IMR-90 (cell line): ENCODE results near the gene DOCK2. TPM values are rescaled to one million over a fixed set of nuclear protein-coding genes. Genes with fewer than 3 reads are reported as not detected.
"Not testable (repeated sequence)": the region's sequence is repeated elsewhere in the genome, so short reads cannot be mapped to it uniquely, and the experiment has no call there.

ENCODE experiments used
- ATAC-seq: fragments of 200-7000 bp; cut with Tn5 transposase; 2 replicates; pipeline ENCODE4 v1.9.1; 2020; ENCODE audit warnings: low read depth, mild to moderate bottlenecking, moderate library complexity
- BruUV-seq: library from RNA; stranded (reverse); fragments of 400-500 nt; replicated peaks from 2 replicates; lab custom pipeline; 2021; lab: Mats Ljungman, UMichigan
- CTCF ChIA-PET: fragments of 300-600 bp; formaldehyde crosslinking; extraction: SDS; loops from one replicate; lab custom pipeline; 2021; ENCODE audit warnings: antibody characterized with exemption; lab: Yijun Ruan, JAX
- POLR2A ChIA-PET: fragments of 300-600 bp; sonication (Branson Sonifier 250); formaldehyde crosslinking; loops from one replicate; lab custom pipeline; 2022; ENCODE audit warnings: antibody characterized with exemption; ENCODE audit not compliant: unreplicated experiment; lab: Charles Lee
- DNase-seq: peaks from one replicate; pipeline ENCODE4 v3.0.0; 2013
- H2AFZ ChIP-seq: replicated peaks from 2 replicates; pipeline ENCODE3; 2013; ENCODE audit warnings: low read length, mild to moderate bottlenecking; ENCODE audit not compliant: poor library complexity
- H2AK5ac ChIP-seq: 2 replicates; pipeline ENCODE4 v1.6.1; 2013; ENCODE audit warnings: low read depth, low read length, inconsistent platforms
- H2AK9ac ChIP-seq: replicated peaks from 2 replicates; pipeline ENCODE3; 2013; ENCODE audit warnings: mild to moderate bottlenecking, low read depth, low read length, moderate library complexity; ENCODE audit not compliant: poor library complexity
- H2BK120ac ChIP-seq: 2 replicates; pipeline ENCODE4 v1.6.1; 2013; ENCODE audit warnings: low read depth, low read length, inconsistent platforms
- H2BK15ac ChIP-seq: 3 replicates; pipeline ENCODE4 v1.6.1; 2013; ENCODE audit warnings: low read depth, low read length, inconsistent platforms
- H2BK20ac ChIP-seq: 2 replicates; pipeline ENCODE4 v1.6.1; 2013; ENCODE audit warnings: low read depth, mild to moderate bottlenecking, inconsistent platforms, low read length, moderate library complexity
- H2BK5ac ChIP-seq: 2 replicates; pipeline ENCODE4 v1.6.1; 2013; ENCODE audit warnings: mild to moderate bottlenecking, low read depth, low read length, inconsistent platforms; ENCODE audit not compliant: poor library complexity, severe bottlenecking
- H3K14ac ChIP-seq: replicated peaks from 2 replicates; pipeline ENCODE4 v1.6.1; 2013; ENCODE audit warnings: low read depth, low read length, inconsistent platforms
- H3K18ac ChIP-seq: 2 replicates; pipeline ENCODE4 v1.6.1; 2013; ENCODE audit warnings: low read depth, low read length, control low read depth
- H3K23ac ChIP-seq: 2 replicates; pipeline ENCODE4 v1.6.1; 2013; ENCODE audit warnings: low read depth, low read length, inconsistent platforms
- H3K27ac ChIP-seq: 2 replicates; pipeline ENCODE4 v1.5.1; 2013; ENCODE audit warnings: mild to moderate bottlenecking, control low read depth, low read length; ENCODE audit not compliant: insufficient read depth
- H3K27me3 ChIP-seq: 2 replicates; pipeline ENCODE4 v1.6.1; 2013; ENCODE audit warnings: low read length; ENCODE audit not compliant: control insufficient read depth, insufficient read depth
- H3K36me3 ChIP-seq: 2 replicates; pipeline ENCODE4 v1.6.1; 2013; ENCODE audit warnings: low read length, mixed read lengths; ENCODE audit not compliant: control insufficient read depth, insufficient read depth
- H3K4ac ChIP-seq: 2 replicates; pipeline ENCODE4 v1.6.1; 2013; ENCODE audit warnings: low read depth, low read length, inconsistent platforms
- H3K4me1 ChIP-seq: 2 replicates; pipeline ENCODE4 v1.6.1; 2013; ENCODE audit warnings: low read length, mixed read lengths; ENCODE audit not compliant: control insufficient read depth, insufficient read depth
- H3K4me2 ChIP-seq: 2 replicates; pipeline ENCODE4 v1.6.1; 2013; ENCODE audit warnings: low read depth, mild to moderate bottlenecking, control low read depth, low read length, moderate library complexity
- H3K4me3 ChIP-seq: 2 replicates; pipeline ENCODE4 v1.5.1; 2013; ENCODE audit warnings: low read depth, mild to moderate bottlenecking, control low read depth, low read length, moderate library complexity; ENCODE audit not compliant: insufficient read depth
- H3K56ac ChIP-seq: 2 replicates; pipeline ENCODE4 v1.6.1; 2013; ENCODE audit warnings: low read length, inconsistent platforms; ENCODE audit not compliant: insufficient read depth; ENCODE audit errors: extremely low read depth
- H3K79me1 ChIP-seq, 2 experiments: 2 replicates each; pipeline ENCODE4 v1.6.1; 2013; ENCODE audit warnings: low read length in 2 of 2, inconsistent platforms in 1 of 2, low read depth in 1 of 2
- H3K9ac ChIP-seq: 2 replicates; pipeline ENCODE4 v1.6.1; 2013; ENCODE audit warnings: low read depth, low read length, control low read depth
- H3K9me1 ChIP-seq: 2 replicates; pipeline ENCODE4 v1.6.1; 2013; ENCODE audit warnings: low read length, inconsistent platforms; ENCODE audit not compliant: insufficient read depth
- H3K9me3 ChIP-seq: 2 replicates; pipeline ENCODE4 v1.6.1; 2013; ENCODE audit warnings: low read length; ENCODE audit not compliant: control insufficient read depth, insufficient read depth
- H4K20me1 ChIP-seq: 2 replicates; pipeline ENCODE4 v1.6.1; 2013; ENCODE audit warnings: low read length, inconsistent platforms; ENCODE audit not compliant: insufficient read depth
- H4K5ac ChIP-seq: 2 replicates; pipeline ENCODE4 v1.6.1; 2013; ENCODE audit warnings: mild to moderate bottlenecking, low read depth, low read length, control low read depth
- H4K8ac ChIP-seq, 2 experiments: 2 replicates each; pipeline ENCODE4 v1.6.1; 2013; ENCODE audit warnings: low read depth in 2 of 2, low read length in 2 of 2, control low read depth in 1 of 2, inconsistent platforms in 1 of 2
- H4K91ac ChIP-seq: 2 replicates; pipeline ENCODE4 v1.6.1; 2013; ENCODE audit warnings: low read depth, low read length, inconsistent platforms; ENCODE audit not compliant: insufficient read depth
- WGBS, 2 experiments: methylation state at CpG; one replicate each; pipeline versions ENCODE4 v1.1.5 to v1.1.7; 2013; ENCODE audit warnings: missing lambda C conversion rate in 2 of 2; ENCODE audit not compliant: insufficient read length in 1 of 2; ENCODE audit errors: extremely low coverage in 2 of 2; 5-methylcytosine and 5-hydroxymethylcytosine counted together
- dilution Hi-C: fragments of 300-500 bp; cut with HindIII; formaldehyde crosslinking; loops from one replicate; pipeline ENCODE4 v1.14.3; 2018; ENCODE audit warnings: low sequenced_read_pairs; ENCODE audit not compliant: unreplicated experiment
- in situ Hi-C: fragments of 300-500 bp; cut with MboI; formaldehyde crosslinking; loops from 3 replicates; pipeline ENCODE4 v1.14.3; 2019; ENCODE audit warnings: low sequenced_read_pairs, inconsistent platforms, mixed read lengths
- intact Hi-C: fragments of 100-400 bp; cut with micrococcal nuclease; formaldehyde crosslinking; loops from 2 replicates; pipeline ENCODE4 v1.10.0; 2022
- polyA plus RNA-seq, 3 experiments: library from polyadenylated mRNA; depleted of rRNA; stranded (reverse); fragments of >200 nt; gene quantifications; 2 replicates each; pipeline ENCODE4 v1.2.3, GENCODE V29; 2012; ENCODE audit warnings: low replicate concordance in 1 of 3
- total RNA-seq: library from RNA; depleted of rRNA; stranded (reverse); fragments of >200 nt; gene quantifications from 2 replicates; pipeline ENCODE4 v1.2.3, GENCODE V29; 2012

Gene DOCK2
- total and polyA plus RNA-seq, 2 of the 4 experiments (the other 2 are of a cell fraction), result 0.72 to 3.0 TPM

DNA sequence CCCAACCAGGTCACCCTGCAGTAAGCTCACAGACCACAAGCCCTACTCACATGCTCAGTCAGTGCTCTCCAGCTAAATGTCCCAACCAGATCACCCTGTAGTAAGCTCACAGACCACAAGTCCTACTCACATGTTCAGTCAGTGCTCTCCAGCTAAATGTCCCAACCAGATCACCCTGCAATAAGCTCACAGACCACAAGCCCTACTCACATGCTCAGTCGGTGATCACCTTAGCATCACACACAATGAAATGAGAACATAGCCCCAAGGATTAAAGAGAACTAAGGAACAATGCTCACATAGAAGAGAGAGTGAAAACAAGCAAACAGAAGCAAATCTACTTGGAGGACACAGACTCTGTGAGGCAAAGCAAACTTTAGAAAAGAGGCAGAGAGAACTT is 197.5 kb downstream of the DOCK2 start:
- dilution Hi-C loops, H3K9ac ChIP-seq, H4K91ac ChIP-seq, H3K23ac ChIP-seq, H2BK120ac ChIP-seq, intact Hi-C loops, H3K27ac ChIP-seq, H2AK9ac ChIP-seq, H2BK15ac ChIP-seq, H4K8ac ChIP-seq, H3K27me3 ChIP-seq, H3K9me1 ChIP-seq, ATAC-seq, H3K56ac ChIP-seq, H3K9me3 ChIP-seq, H3K36me3 ChIP-seq, H2AK5ac ChIP-seq, H3K4me2 ChIP-seq, in situ Hi-C loops, H3K14ac ChIP-seq, BruUV-seq, H3K4me1 ChIP-seq, H2BK20ac ChIP-seq, H4K5ac ChIP-seq, H3K4ac ChIP-seq, POLR2A ChIA-PET, H3K18ac ChIP-seq, H3K79me1 ChIP-seq, H4K20me1 ChIP-seq, H2AFZ ChIP-seq, H2BK5ac ChIP-seq, H3K4me3 ChIP-seq: not testable (repeated sequence)
- peak; percentile 18 for DNase-seq
- CTCF ChIA-PET, result interaction anchor here (1.6 kb wide), 1 partner anchor 132 kb away, joined by 3 read pairs; no protein-coding TSS in a partner anchor
- no CpG with 5 or more reads among the region's 1 CpG for WGBS, 2 experiments
